ENCODE measurements around the gene MAVS.

Gene MAVS

DNA sequence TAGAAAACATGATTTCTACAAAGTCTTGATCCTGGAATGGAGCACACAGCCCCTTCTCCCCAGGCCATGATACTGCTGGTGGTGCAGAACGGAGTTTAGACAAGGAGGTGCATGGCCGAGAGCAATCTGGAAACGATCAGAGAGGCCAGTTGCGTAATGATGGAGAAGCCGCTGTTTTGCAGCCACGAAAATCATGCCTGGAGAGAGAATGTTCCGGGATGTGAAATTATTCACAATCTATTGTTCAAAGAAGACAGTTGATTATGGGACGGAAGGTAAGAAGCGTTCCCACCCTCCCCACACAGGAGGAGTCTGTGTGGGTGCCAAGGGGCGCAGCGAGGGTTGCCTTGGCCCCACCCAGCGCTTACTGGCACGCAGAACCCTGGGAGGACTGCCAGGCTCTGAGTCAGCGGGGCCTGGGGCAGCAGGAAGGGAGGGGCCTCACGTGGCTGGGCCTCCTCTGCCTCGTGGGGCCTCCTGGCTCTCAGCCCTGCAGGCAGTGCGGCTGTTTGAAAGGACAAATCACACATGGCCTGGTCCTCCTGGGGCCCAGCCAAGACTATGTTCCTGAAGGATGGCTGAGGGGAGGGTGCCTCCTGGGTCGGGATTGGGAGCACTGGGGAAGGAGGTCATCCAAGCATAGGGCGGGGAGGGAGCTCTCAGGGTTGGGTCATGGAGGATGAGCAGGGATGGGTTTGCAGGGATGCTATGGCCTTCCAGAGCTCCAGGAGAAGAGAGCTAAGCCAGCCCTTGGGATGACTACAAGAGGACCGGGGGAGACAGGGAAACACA is 35.0 kb upstream of the MAVS start:
- no peaks in the 10 kb centered on the region for H3K9me3 ChIP-seq (ENCODE audit: severe bottlenecking)
- peak overlapping the region; percentile 97 for H3K27ac ChIP-seq (ENCODE audit: poor library complexity, severe bottlenecking)

DNA sequence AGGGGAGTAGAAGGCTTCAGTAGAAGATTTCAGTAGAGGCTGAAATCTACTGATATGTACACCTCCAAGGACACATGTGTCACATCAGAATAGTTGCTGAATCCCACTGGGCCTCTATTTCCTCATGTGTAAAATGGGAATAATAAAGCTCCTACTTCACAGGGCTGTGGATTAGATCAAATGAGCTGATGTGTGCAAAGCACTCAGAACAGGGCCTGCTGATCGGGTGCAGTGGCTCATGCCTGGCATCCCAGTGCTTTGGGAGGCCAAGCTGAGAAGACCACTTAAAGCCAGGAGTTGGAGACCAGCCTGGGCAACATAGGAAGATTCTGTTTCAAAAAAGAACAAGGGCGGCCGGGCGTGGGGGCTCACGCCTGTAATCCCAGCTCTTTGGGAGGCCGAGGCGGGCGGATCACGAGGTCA is 34.4 kb upstream of the MAVS start:
- no peaks in the 10 kb centered on the region for H3K9me3 ChIP-seq (ENCODE audit: severe bottlenecking)
- TF ChIP-seq, protein P1, sequence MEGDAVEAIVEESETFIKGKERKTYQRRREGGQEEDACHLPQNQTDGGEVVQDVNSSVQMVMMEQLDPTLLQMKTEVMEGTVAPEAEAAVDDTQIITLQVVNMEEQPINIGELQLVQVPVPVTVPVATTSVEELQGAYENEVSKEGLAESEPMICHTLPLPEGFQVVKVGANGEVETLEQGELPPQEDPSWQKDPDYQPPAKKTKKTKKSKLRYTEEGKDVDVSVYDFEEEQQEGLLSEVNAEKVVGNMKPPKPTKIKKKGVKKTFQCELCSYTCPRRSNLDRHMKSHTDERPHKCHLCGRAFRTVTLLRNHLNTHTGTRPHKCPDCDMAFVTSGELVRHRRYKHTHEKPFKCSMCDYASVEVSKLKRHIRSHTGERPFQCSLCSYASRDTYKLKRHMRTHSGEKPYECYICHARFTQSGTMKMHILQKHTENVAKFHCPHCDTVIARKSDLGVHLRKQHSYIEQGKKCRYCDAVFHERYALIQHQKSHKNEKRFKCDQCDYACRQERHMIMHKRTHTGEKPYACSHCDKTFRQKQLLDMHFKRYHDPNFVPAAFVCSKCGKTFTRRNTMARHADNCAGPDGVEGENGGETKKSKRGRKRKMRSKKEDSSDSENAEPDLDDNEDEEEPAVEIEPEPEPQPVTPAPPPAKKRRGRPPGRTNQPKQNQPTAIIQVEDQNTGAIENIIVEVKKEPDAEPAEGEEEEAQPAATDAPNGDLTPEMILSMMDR (IDR thresholded peaks at IDR 0.05; ENCODE audit: poor library complexity, severe bottlenecking), result no peak
- peak overlapping the region; percentile 97 for H3K27ac ChIP-seq (ENCODE audit: poor library complexity, severe bottlenecking)
- DNase-seq (ENCODE audit: low spot score) (no peak), ATAC-seq (ENCODE audit: low read depth) (no peak)
- H3K4me3 ChIP-seq (ENCODE audit: severe bottlenecking), result no peak overlapping the region
- no peaks in the 10 kb centered on the region for H3K27me3 ChIP-seq (ENCODE audit: insufficient read depth, poor library complexity, severe bottlenecking)
- no peaks in the 10 kb centered on the region for H3K36me3 ChIP-seq (ENCODE audit: low read depth)
- H3K4me1 ChIP-seq (ENCODE audit: insufficient read depth, poor library complexity, severe bottlenecking), result peaks cover 31% of the 10 kb centered on the region

More for the DNA sequence above, 35.0 kb upstream of the MAVS start:
- Histone ChIP-seq H3K4me1 (ENCODE audit: insufficient read depth, poor library complexity, severe bottlenecking) (peaks cover 37% of the 10 kb centered on the region), H3K36me3 (ENCODE audit: low read depth) (no peaks in the 10 kb centered on the region), H3K4me3 (ENCODE audit: severe bottlenecking) (peak overlapping the region; percentile 20), H3K27me3 (ENCODE audit: insufficient read depth, poor library complexity, severe bottlenecking) (no peaks in the 10 kb centered on the region)
- TF ChIP-seq, protein P1 (IDR thresholded peaks at IDR 0.05; ENCODE audit: poor library complexity, severe bottlenecking), result no peak
- ATAC-seq (ENCODE audit: low read depth) (peak; percentile 62), DNase-seq (ENCODE audit: low spot score) (peak; percentile 98)

DNA sequence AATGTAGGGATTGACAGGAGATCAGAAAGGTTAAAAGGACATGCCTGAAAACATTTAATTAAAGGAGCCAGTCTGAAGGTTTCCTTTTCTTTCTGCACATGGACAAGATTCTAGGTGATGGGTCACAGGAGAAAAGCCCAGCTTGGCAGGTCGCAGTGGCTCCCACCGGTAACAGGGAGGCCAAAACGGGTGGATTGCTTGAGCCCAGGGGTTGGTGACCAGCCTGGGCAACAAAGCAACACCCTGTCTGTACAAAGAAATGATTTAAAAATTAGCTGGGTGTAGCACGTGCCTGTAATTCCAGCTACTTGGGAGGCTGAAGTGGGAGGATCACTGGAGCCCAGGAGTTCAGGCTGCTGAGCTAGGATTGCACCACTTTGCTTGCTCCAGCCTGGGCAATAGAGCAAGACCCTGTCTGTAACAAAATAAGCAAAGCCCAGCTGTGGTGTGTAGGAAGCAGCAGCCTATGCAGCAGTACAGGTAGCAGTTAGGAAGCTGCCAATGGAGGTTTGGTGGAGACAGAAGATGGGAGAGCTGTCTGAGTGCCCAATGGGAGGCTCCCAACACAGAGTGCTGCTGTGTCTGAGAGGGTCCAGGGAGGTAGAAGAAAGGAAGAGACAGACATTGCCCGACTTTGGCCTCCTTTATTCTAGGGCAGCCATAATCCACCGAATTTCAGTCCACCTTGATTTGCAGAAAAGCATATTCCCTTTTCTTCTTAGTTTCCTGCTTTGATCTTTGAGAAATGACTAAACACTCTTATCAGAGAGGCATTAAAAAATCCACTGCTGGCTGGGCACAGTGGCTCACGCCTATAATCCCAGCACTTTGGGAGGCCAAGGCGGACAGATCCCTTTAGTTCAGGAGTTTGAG is 33.4 kb upstream of the MAVS start:
- TF ChIP-seq, protein P1 (IDR thresholded peaks at IDR 0.05; ENCODE audit: poor library complexity, severe bottlenecking), result no peak
- Histone ChIP-seq H3K36me3 (ENCODE audit: low read depth) (no peaks in the 10 kb centered on the region), H3K4me3 (ENCODE audit: severe bottlenecking) (no peak overlapping the region), H3K9me3 (ENCODE audit: severe bottlenecking) (no peaks in the 10 kb centered on the region), H3K27me3 (ENCODE audit: insufficient read depth, poor library complexity, severe bottlenecking) (no peaks in the 10 kb centered on the region), H3K4me1 (ENCODE audit: insufficient read depth, poor library complexity, severe bottlenecking) (peaks cover 22% of the 10 kb centered on the region), H3K27ac (ENCODE audit: poor library complexity, severe bottlenecking) (peak overlapping the region; percentile 97)
- DNase-seq (ENCODE audit: low spot score), result no peak
- ATAC-seq (ENCODE audit: low read depth), result no peak

DNA sequence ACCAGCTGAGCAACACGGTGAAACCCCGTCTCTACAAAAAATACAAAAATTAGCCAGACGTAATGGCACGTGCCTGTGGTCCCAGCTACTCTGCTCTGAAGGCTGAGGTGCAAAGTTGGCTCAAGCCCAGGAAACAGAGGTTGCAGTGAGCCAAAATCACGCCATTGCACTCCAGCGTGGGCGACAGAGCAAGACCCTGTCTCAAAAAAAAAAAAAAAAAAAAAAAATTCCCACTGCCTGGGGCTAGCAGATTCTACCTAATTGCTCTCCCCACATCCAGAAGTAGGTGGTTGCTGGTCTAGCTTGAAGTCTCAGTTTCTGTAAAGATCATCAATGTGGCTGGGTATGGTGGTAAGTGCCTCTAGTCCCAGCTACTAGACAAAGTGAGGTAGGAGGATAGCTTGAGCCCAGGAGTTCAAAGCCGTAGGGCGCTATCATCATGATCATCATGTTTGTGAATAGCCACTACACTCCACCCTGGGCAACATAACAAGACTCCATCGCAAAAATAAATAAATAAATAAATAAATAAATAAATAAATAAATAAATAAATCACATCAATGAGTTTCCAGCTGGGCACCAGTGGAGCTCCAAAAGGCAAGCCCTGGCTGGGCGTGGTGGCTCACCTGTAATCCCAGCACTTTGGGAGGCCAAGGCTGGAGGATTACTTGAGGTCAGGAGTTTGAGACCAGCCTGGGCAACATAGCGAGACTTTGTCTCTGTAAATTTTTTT is 32.6 kb upstream of the MAVS start:
- ATAC-seq (ENCODE audit: low read depth) (no peak), DNase-seq (ENCODE audit: low spot score) (no peak)
- peak overlapping the region; percentile 97 for H3K27ac ChIP-seq (ENCODE audit: poor library complexity, severe bottlenecking)
- no peaks in the 10 kb centered on the region for H3K27me3 ChIP-seq (ENCODE audit: insufficient read depth, poor library complexity, severe bottlenecking)
- H3K9me3 ChIP-seq (ENCODE audit: severe bottlenecking), result no peaks in the 10 kb centered on the region
- no peaks in the 10 kb centered on the region for H3K36me3 ChIP-seq (ENCODE audit: low read depth)
- no peak overlapping the region for H3K4me3 ChIP-seq (ENCODE audit: severe bottlenecking)
- TF ChIP-seq, protein P1 (IDR thresholded peaks at IDR 0.05; ENCODE audit: poor library complexity, severe bottlenecking), result no peak
- peaks cover 19% of the 10 kb centered on the region for H3K4me1 ChIP-seq (ENCODE audit: insufficient read depth, poor library complexity, severe bottlenecking)
